ENCODE data around the gene GALE. TPM values are rescaled to one million over a fixed set of nuclear protein-coding genes. Genes with fewer than 3 reads are reported as not detected.

GALE gene
- total RNA-seq, 2 experiments from 2014 or later = 16.8 to 17.9 TPM

DNA sequence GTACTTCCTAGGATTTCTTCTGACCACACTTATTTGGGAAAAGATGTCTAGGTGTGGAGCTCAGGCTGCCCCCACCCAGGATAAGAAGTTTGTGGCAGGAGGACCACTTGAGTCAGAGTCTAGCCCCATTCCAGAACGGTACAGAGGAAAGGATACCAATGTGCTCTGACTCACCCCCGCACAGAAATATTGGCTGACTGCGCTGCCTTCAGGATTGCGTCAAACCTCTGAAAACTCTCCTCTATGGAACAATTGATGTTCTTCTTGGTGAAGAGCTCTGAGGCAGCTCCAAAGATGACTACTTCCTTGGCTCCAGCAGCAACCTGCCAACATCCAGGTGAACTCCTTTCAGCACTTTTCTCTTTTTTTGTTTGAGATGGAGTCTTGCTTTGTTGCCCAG is 13.5 kb upstream of the GALE start:
- ChIA-PET POLR2A (no interaction called here), CTCF (ENCODE audit: unreplicated experiment) (no interaction called here)
- TF ChIP-seq, protein P1, sequence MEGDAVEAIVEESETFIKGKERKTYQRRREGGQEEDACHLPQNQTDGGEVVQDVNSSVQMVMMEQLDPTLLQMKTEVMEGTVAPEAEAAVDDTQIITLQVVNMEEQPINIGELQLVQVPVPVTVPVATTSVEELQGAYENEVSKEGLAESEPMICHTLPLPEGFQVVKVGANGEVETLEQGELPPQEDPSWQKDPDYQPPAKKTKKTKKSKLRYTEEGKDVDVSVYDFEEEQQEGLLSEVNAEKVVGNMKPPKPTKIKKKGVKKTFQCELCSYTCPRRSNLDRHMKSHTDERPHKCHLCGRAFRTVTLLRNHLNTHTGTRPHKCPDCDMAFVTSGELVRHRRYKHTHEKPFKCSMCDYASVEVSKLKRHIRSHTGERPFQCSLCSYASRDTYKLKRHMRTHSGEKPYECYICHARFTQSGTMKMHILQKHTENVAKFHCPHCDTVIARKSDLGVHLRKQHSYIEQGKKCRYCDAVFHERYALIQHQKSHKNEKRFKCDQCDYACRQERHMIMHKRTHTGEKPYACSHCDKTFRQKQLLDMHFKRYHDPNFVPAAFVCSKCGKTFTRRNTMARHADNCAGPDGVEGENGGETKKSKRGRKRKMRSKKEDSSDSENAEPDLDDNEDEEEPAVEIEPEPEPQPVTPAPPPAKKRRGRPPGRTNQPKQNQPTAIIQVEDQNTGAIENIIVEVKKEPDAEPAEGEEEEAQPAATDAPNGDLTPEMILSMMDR (conservative IDR thresholded peaks at IDR 0.05; ENCODE audit: low read length) = no peak
- TF ChIP-seq EZH2phosphoT487 (IDR thresholded peaks at IDR 0.05; ENCODE audit: borderline replicate concordance, low read depth, low read length) = no peak
- H3K4me1 ChIP-seq (ENCODE audit: insufficient read depth, low read length, poor library complexity, severe bottlenecking) = peaks cover 30% of the 10 kb centered on the region
- H3K9me3 ChIP-seq (ENCODE audit: low read length) = no peaks in the 10 kb centered on the region
- H3K36me3 ChIP-seq (ENCODE audit: insufficient read depth, low read length) = no peaks in the 10 kb centered on the region
- H2AFZ ChIP-seq (ENCODE audit: low read length) = no peak overlapping the region
- no peak overlapping the region for H3K4me2 ChIP-seq (ENCODE audit: low read length)
- no peak overlapping the region for H3K27ac ChIP-seq (ENCODE audit: low read depth, low read length, poor library complexity, severe bottlenecking)
- H3K4me3 ChIP-seq (ENCODE audit: low read depth, low read length, poor library complexity, severe bottlenecking) = no peak overlapping the region
- DNase-seq (ENCODE audit: low spot score) = no peak
- no peaks in the 10 kb centered on the region for H3K79me2 ChIP-seq (ENCODE audit: insufficient read depth, low read depth, low read length)
- no TSS peak for BruUV-seq (replicated peaks)
- H4K20me1 ChIP-seq (ENCODE audit: insufficient read depth, low read length) = no peaks in the 10 kb centered on the region
- H3K9me2 ChIP-seq (ENCODE audit: insufficient read depth, low read length) = no peaks in the 10 kb centered on the region
- intact Hi-C loops (cut with micrococcal nuclease; ENCODE audit: unreplicated experiment) = no loop called here

DNA sequence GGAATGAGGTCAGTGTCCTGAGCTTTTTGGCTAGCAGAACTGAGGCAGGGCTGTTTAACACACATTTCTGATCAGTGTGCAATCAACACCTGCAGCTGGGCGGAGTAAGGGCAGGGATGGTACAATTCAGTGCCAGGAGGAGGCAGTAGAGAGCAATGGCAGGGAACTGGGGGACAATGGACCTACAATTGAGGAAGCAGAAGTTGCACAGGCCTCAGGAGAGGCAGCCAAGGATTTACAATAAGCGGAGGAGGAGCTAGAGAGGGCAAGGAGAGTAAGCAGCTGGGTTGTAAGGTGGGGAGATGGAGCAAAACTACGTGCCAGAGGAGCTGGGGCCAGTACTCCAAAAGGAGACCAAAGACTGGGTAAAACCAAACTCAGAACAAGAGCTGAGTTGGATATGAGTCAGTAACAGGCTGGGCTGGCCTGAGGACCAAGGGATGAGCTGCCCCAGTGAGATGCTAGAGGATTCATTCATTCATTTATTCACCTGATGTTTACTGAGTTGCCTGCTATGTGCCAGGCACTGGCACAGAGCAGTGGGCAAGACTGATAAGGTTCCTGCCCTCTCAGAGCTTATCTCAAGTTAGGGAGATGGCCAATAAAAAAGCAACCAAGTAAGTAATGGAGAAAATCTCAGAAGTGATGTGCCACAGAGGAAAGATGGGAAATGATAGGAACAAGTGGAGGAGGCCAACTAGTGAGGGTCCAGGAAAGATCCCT is 10.4 kb upstream of the GALE start:
- Histone ChIP-seq H3K4me1 (ENCODE audit: insufficient read depth, low read length, poor library complexity, severe bottlenecking) (peaks cover 35% of the 10 kb centered on the region), H3K9me3 (ENCODE audit: low read length) (no peaks in the 10 kb centered on the region), H4K20me1 (ENCODE audit: insufficient read depth, low read length) (no peaks in the 10 kb centered on the region), H3K4me3 (ENCODE audit: low read depth, low read length, poor library complexity, severe bottlenecking) (no peak overlapping the region), H3K27ac (ENCODE audit: low read depth, low read length, poor library complexity, severe bottlenecking) (no peak overlapping the region), H3K36me3 (ENCODE audit: insufficient read depth, low read length) (no peaks in the 10 kb centered on the region), H2AFZ (ENCODE audit: low read length) (peak overlapping the region; percentile 27; the same call in 1 of the 2 replicates), H3K4me2 (ENCODE audit: low read length) (peak overlapping the region; percentile 29; the same call in 1 of the 2 replicates), H3K9me2 (ENCODE audit: insufficient read depth, low read length) (no peaks in the 10 kb centered on the region), H3K79me2 (ENCODE audit: insufficient read depth, low read depth, low read length) (no peaks in the 10 kb centered on the region)
- TF ChIP-seq, protein P1 (conservative IDR thresholded peaks at IDR 0.05; ENCODE audit: low read length) = peak; percentile 95
- TF ChIP-seq EZH2phosphoT487 (IDR thresholded peaks at IDR 0.05; ENCODE audit: borderline replicate concordance, low read depth, low read length) = no peak
- intact Hi-C loops (cut with micrococcal nuclease; ENCODE audit: unreplicated experiment) = loop anchor here (1.0 kb wide), 2 partner anchors 57 to 105 kb away; partner anchors contain the start of gene FUCA1
- BruUV-seq (replicated peaks) = no TSS peak
- peak; percentile 83 for DNase-seq (ENCODE audit: low spot score)
- ChIA-PET CTCF (ENCODE audit: unreplicated experiment) (interaction anchor here (0.5 to 2.3 kb wide), 10 partner anchors 9 to 186 kb away, joined by 3 to 20 read pairs (median 5); partner anchors contain the start of genes CNR2 and HMGCL), POLR2A (interaction anchor here (0.5 to 1.3 kb wide), 6 partner anchors 10 to 172 kb away, joined by 3 to 5 read pairs (median 4); no protein-coding TSS in a partner anchor)

Measured in OCI-LY7 (cell line).